Activated naive CD8-positive, alpha-beta T cell treated with anti-CD3 and anti-CD28 coated beads, Interleukin-2, amount 10 ng/mL, durations not matched to agents 7 days and 5 days (primary cell): ENCODE measurements around the gene BNIP2. TPM values are rescaled to one million over a fixed set of nuclear protein-coding genes. Genes with fewer than 3 reads are reported as not detected.
A peak's percentile ranks its signal among the peaks of the same experiment; 100 is the strongest.

ENCODE experiments used
- ATAC-seq: fragments of 150-1000 bp; cut with Tn5 transposase; one replicate; pipeline ENCODE4 v1.10.0; 2021; ENCODE audit warnings: low read depth, moderate library complexity
- POLR2A ChIA-PET: fragments of 350-600 bp; sonication (Branson Sonifier 250); formaldehyde crosslinking; loops from one replicate; lab custom pipeline; 2021; ENCODE audit warnings: antibody characterized with exemption; lab: Charles Lee
- DNase-seq: peaks from one replicate; pipeline ENCODE4 v3.0.0; 2021
- H3K27ac Mint-ChIP-seq: one replicate; pipeline ENCODE4 v1.8.0; 2022; ENCODE audit warnings: mild to moderate bottlenecking, mixed read lengths
- H3K27me3 Mint-ChIP-seq: one replicate; pipeline ENCODE4 v1.8.0; 2022; ENCODE audit warnings: mild to moderate bottlenecking, moderate library complexity, mixed read lengths
- H3K36me3 Mint-ChIP-seq: one replicate; pipeline ENCODE4 v1.8.0; 2021; ENCODE audit warnings: mild to moderate bottlenecking, mixed read lengths
- H3K4me1 Mint-ChIP-seq: one replicate; pipeline ENCODE4 v1.8.0; 2021; ENCODE audit warnings: mixed read lengths
- H3K4me3 Mint-ChIP-seq: one replicate; pipeline ENCODE4 v1.8.0; 2022; ENCODE audit warnings: mild to moderate bottlenecking, moderate library complexity, mixed read lengths
- H3K9me3 Mint-ChIP-seq: one replicate; pipeline ENCODE4 v1.8.0; 2021; ENCODE audit warnings: mixed read lengths
- total RNA-seq, 2 experiments: library from RNA; stranded (reverse); gene quantifications; one replicate each; pipeline ENCODE4 v1.2.3, GENCODE V29; 2021

BNIP2 gene
- total RNA-seq, 2 experiments from 2014 or later, result 79.7 to 80.2 TPM

DNA sequence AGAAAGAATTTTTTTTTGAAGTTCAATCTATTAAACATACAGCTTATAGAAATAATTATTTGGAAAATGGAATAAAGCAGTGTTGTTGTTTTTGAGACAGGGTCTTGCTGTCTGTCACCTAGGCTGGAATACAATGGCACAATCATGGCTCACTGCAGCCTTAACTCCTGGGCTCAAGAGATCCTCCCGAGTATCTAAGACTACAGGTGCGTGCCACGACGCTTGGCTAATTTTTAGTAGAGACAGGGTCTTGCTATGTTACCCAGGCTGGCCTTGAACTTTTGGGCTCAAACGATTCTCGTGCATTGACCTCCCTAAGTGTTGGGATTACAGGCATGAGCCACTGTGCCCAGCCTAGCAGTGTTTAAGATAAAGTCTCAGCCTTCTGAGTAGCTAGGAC, 8.8 kb downstream of the BNIP2 start:
- no peak overlapping the region for H3K27ac Mint-ChIP-seq
- peaks cover 42% of the 10 kb centered on the region for H3K36me3 Mint-ChIP-seq
- H3K4me1 Mint-ChIP-seq, result peaks cover 12% of the 10 kb centered on the region
- no peak for DNase-seq
- POLR2A ChIA-PET, result interaction anchor here (0.6 to 1.8 kb wide), 2 partner anchors 9 to 35 kb away, joined by 5 to 9 read pairs; partner anchors contain the start of gene BNIP2
- no peaks in the 10 kb centered on the region for H3K27me3 Mint-ChIP-seq
- H3K9me3 Mint-ChIP-seq, result no peaks in the 10 kb centered on the region
- ATAC-seq, result no peak
- no peak overlapping the region for H3K4me3 Mint-ChIP-seq

DNA sequence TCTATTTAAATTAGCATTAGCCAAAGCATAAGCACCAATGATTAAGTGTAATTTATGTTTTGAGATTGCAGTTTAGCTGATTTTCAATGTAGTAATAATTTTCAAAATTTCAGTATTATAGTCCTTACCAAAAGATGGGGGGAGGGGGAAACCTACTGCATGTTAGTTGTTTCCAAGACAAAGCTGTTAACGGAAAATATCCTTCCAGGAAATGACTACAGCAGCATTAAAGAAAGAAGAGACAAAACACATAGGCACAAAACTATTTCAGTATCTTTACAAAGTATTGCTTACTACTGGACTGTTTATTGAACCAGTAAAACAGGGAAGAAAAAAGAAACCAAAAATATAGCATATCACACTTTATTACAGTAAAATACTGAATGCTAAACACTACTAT, 10.5 kb downstream of the BNIP2 start:
- DNase-seq (no peak), ATAC-seq (no peak)
- peak overlapping the region; percentile 66 for H3K27ac Mint-ChIP-seq
- H3K9me3 Mint-ChIP-seq, result no peaks in the 10 kb centered on the region
- H3K27me3 Mint-ChIP-seq, result no peaks in the 10 kb centered on the region
- POLR2A ChIA-PET, result interaction anchor here (1.1 to 1.3 kb wide), 2 partner anchors 10 to 21 kb away, joined by 3 read pairs; partner anchors contain the start of gene GTF2A2
- peak overlapping the region; percentile 15 for H3K4me3 Mint-ChIP-seq
- H3K36me3 Mint-ChIP-seq, result peaks cover 35% of the 10 kb centered on the region
- peaks cover 5% of the 10 kb centered on the region for H3K4me1 Mint-ChIP-seq

DNA sequence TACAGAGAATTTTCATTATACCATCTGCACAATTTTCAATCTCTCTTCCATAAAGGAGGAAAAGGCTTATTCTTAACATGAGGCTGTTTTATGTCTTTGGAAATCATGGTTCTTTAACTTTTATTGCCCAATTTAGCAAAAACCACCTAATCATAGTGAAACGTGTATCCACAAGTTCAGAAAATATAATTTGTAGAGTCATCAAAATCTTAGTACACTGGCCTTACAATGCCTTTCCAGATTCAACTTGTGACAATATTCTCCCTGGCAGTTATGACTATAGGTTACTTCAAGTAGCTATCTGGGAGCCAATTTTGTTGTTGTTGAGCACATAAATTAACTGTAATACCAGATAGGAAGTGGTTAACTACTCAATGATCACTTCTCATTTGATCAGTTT, 10.9 kb downstream of the BNIP2 start:
- peaks cover 34% of the 10 kb centered on the region for H3K36me3 Mint-ChIP-seq
- POLR2A ChIA-PET, result interaction anchor here (1.1 to 1.3 kb wide), 2 partner anchors 11 to 21 kb away, joined by 3 read pairs; partner anchors contain the start of gene GTF2A2
- H3K9me3 Mint-ChIP-seq, result no peaks in the 10 kb centered on the region
- DNase-seq (no peak), ATAC-seq (no peak)
- H3K27ac Mint-ChIP-seq, result no peak overlapping the region
- H3K4me3 Mint-ChIP-seq, result no peak overlapping the region
- H3K4me1 Mint-ChIP-seq, result peaks cover 5% of the 10 kb centered on the region
- H3K27me3 Mint-ChIP-seq, result no peaks in the 10 kb centered on the region

DNA sequence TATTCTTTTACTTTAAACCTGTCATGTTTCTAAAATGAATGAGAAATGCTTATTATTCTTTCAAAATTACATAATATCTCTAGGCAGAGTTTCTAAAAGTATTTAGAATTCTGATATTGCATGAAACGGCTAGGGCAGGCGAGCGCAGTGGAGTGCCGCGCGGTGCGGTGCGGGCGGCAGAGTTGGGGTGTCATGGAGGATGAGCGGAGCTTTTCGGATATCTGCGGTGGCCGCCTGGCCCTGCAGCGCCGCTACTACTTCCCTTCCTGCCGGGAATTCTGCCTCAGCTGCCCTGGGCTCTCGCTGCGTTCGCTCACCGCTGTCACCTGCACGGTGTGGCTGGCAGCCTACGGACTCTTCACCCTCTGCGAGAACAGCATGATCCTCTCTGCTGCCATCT, 12.6 kb downstream of the BNIP2 start:
- POLR2A ChIA-PET, result no interaction called here
- ATAC-seq, result no peak
- H3K36me3 Mint-ChIP-seq, result peaks cover 36% of the 10 kb centered on the region

DNA sequence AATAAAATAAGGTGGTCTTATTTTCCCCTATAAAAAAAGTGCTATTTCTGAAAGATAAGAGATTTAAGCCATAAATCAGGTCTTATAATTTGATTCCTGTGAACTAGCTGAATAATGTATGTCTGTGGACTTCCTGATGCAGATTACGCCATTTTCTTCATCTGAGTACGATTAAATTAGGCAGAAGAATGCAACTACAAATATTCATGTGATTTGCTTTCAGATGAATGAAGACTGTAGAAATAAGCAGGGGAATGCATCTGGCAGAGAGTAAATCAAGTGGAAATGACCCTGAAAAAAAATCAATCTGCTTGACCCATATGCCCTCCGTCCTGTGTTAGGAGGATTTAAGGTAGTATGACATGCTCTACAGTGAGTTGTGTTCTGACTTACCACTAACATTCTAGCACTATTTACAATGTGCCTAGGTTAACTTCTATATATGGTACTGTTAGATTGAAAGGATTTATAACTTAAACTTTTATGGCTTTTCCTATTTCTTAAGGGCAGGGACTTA, 14.7 kb downstream of the BNIP2 start:
- no peak overlapping the region for H3K4me3 Mint-ChIP-seq
- no peak for DNase-seq
- peaks cover 40% of the 10 kb centered on the region for H3K36me3 Mint-ChIP-seq
- H3K27ac Mint-ChIP-seq, result no peak overlapping the region
- no peaks in the 10 kb centered on the region for H3K9me3 Mint-ChIP-seq
- ATAC-seq, result no peak
- no peaks in the 10 kb centered on the region for H3K27me3 Mint-ChIP-seq
- POLR2A ChIA-PET, result no interaction called here
- H3K4me1 Mint-ChIP-seq, result peaks cover 11% of the 10 kb centered on the region

More for the DNA sequence above, 12.6 kb downstream of the BNIP2 start:
- H3K4me3 Mint-ChIP-seq, result no peak overlapping the region
- no peak for DNase-seq
- H3K4me1 Mint-ChIP-seq, result peaks cover 12% of the 10 kb centered on the region
- H3K27ac Mint-ChIP-seq, result no peak overlapping the region
- no peaks in the 10 kb centered on the region for H3K27me3 Mint-ChIP-seq
- no peaks in the 10 kb centered on the region for H3K9me3 Mint-ChIP-seq

DNA sequence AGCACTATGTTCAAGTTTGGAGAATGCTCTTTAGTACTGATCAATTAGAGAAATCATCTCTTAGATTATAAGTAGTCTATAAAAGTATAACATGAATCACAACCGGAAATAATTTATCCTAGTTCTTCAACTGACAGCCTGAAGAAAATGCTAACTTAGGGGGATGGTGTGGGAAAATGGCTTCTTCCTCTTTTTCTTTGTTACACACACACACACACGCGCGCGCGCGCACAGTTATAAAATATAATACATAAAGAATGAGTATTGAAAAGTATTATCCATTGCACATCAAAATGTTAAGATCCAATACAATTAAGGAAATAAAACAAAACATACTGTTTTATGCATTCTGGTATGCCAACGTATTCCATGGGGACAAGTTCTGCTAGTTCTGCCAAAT, 20.6 kb downstream of the BNIP2 start:
- no peaks in the 10 kb centered on the region for H3K9me3 Mint-ChIP-seq
- no peak overlapping the region for H3K4me3 Mint-ChIP-seq
- H3K27ac Mint-ChIP-seq, result no peak overlapping the region
- POLR2A ChIA-PET, result no interaction called here
- peaks cover 22% of the 10 kb centered on the region for H3K36me3 Mint-ChIP-seq
- peaks cover 7% of the 10 kb centered on the region for H3K4me1 Mint-ChIP-seq
- H3K27me3 Mint-ChIP-seq, result no peaks in the 10 kb centered on the region
- no peak for DNase-seq
- ATAC-seq, result no peak

DNA sequence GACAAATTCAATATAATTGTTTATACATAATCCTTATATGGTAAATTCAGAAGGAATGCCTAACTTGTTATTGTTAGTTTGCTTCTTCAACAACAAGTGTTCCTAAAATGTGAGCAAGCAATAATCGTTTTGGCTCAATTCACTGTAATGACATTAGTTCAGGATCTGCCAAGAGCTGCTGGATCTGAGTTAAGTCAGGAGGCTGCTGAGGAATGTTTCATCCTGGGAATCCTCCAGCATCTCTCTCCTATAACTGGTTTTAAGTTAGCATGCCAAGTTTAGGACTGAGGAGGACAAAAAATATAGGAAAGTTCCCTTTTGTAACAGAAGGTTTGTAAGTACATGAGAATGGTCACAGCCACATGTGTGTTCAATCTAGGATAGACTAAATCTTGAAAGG, 26.9 kb downstream of the BNIP2 start:
- peaks cover 16% of the 10 kb centered on the region for H3K36me3 Mint-ChIP-seq
- DNase-seq (no peak), ATAC-seq (no peak)
- H3K27me3 Mint-ChIP-seq, result no peaks in the 10 kb centered on the region
- POLR2A ChIA-PET, result no interaction called here
- H3K4me1 Mint-ChIP-seq, result peaks cover 2% of the 10 kb centered on the region
- H3K27ac Mint-ChIP-seq, result peak overlapping the region; percentile 21
- H3K9me3 Mint-ChIP-seq, result no peaks in the 10 kb centered on the region
- H3K4me3 Mint-ChIP-seq, result no peak overlapping the region

DNA sequence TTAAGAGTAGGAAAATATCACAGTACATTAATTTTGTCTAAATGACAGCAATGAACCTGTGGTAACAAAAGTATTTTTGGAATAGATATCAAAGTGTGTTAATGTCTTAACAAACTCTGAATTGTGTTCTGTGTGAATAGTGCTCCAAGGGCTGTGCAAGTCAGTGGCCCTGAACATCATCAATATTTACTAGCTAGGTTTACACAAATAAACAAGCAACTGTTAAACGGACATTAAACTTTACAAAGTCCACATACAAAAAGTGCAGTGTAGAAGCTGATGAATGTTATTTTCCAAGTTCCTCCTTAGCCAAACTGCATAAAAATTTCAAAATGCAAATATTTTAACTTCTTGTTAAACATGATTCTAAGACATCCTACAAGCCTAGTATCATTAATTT, 29.8 kb downstream of the BNIP2 start:
- DNase-seq, result no peak
- peaks cover 2% of the 10 kb centered on the region for H3K4me1 Mint-ChIP-seq
- H3K4me3 Mint-ChIP-seq, result no peak overlapping the region
- H3K9me3 Mint-ChIP-seq, result no peaks in the 10 kb centered on the region
- no peak overlapping the region for H3K27ac Mint-ChIP-seq
- no peak for ATAC-seq
- no peaks in the 10 kb centered on the region for H3K27me3 Mint-ChIP-seq
- POLR2A ChIA-PET, result no interaction called here
- H3K36me3 Mint-ChIP-seq, result peaks cover 12% of the 10 kb centered on the region

DNA sequence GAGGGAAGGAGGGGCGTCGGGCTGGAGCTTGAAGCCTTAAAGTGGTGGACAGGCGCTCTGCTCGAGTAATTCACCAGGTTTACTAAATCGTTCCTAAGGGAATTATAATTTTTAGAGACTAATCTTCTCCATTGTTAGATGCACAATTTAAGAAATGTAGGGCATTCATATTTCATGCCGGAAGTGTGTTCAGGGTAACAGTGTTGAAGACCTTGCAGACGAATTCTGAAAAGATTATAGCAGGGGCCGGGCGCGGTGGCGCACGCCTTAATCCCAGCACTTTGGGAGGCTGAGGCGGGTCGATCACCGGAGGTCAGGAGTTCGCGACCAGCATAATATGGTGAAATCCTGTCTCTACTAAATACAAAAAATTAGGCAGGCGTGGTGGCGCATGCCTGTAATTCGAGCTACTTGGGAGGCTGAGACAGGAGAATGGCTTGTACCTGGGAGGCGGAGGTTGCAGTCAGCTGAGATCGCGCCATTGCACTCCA, 31.4 kb downstream of the BNIP2 start:
- Mint-ChIP-seq H3K36me3 (peaks cover 12% of the 10 kb centered on the region), H3K4me3 (no peak overlapping the region), H3K27ac (peak overlapping the region; percentile 90), H3K4me1 (peaks cover 6% of the 10 kb centered on the region), H3K9me3 (peaks cover 2% of the 10 kb centered on the region), H3K27me3 (no peaks in the 10 kb centered on the region)
- POLR2A ChIA-PET, result interaction anchor here (0.6 to 2.5 kb wide), 6 partner anchors 12 to 887 kb away, joined by 3 to 30 read pairs (median 3); partner anchors contain the start of genes BNIP2 and MINDY2
- ATAC-seq (peak; percentile 28), DNase-seq (peak; percentile 49)

DNA sequence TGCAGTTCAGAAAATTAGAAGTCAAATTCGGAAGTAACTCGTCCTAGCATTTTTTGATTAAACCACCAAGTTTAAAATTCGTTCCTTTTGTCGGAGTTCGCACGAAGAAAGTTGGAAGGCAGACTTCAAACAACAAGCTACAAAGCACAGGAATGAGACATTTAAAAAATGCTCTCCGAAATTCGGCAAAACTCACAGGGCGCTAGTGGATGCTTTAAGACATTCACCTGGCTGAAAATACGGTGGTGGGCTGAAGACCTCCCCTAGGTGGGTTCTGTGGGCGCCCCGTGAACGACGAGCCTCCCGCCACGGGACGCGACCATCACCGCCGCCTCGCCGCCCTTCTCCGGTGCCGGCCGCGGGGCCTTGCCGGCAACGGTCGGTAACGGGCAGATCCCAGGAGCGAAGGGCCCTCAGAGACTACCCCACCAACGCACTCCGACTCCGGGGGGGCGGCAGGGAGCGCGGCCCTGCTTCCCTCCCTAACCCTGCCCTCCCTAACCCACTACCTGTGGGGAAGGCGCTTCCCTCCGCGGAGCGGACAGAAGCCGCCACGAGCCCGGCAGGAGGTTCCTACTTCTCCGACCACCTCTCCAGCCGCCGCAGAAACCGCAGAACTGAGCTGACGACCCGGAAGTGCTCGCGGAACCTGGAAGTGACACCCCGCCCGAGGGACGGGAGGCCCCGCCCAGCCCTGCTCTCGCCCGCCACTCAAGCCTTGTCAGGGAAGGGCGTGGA, 32.1 kb downstream of the BNIP2 start, which contains the start of gene GTF2A2:
Gene GTF2A2, minus strand, starts transcription at position 619 of the 738 bp plus-strand sequence. CDS start 5,238 bp downstream, outside the sequence.
- Mint-ChIP-seq H3K27me3 (no peaks in the 10 kb centered on the region), H3K4me1 (peaks cover 8% of the 10 kb centered on the region), H3K27ac (peak within 1 kb of the TSS; percentile 90), H3K36me3 (peaks cover 12% of the 10 kb centered on the region), H3K4me3 (no peak within 1 kb of the TSS), H3K9me3 (peaks cover 5% of the 10 kb centered on the region)
- ATAC-seq (peak; percentile 100), DNase-seq (peak; percentile 98)
- POLR2A ChIA-PET, result interaction anchor here (0.6 to 2.5 kb wide), 6 partner anchors 13 to 886 kb away, joined by 3 to 30 read pairs (median 3); partner anchors contain the start of genes BNIP2 and MINDY2

DNA sequence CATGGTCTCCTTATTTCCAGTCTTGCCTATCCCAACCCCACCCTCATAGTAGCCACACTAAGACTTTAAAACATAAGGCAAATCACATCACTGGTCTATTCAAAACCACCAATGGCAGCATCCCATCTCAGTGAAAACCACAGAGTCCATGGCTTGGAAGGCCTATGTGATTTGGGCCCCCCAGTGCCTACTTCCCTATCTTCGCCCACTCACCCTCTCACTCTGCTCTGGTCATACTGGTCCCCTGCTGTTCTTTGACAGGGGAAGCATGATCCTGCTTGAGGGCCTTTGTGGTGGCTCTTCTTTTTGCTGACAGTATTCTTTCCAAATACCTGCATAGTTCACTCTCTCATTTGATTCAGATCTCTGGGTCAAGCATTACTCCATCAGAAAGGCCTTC, 35.1 kb downstream of the BNIP2 start:
- ATAC-seq (no peak), DNase-seq (no peak)
- Mint-ChIP-seq H3K4me1 (peaks cover 10% of the 10 kb centered on the region), H3K9me3 (peaks cover 6% of the 10 kb centered on the region), H3K4me3 (no peak overlapping the region), H3K27ac (no peak overlapping the region), H3K27me3 (no peaks in the 10 kb centered on the region), H3K36me3 (peaks cover 16% of the 10 kb centered on the region)
- POLR2A ChIA-PET, result interaction anchor here (0.5 to 2.8 kb wide), 2 partner anchors 35 to 885 kb away, joined by 5 to 9 read pairs; partner anchors contain the start of gene BNIP2

DNA sequence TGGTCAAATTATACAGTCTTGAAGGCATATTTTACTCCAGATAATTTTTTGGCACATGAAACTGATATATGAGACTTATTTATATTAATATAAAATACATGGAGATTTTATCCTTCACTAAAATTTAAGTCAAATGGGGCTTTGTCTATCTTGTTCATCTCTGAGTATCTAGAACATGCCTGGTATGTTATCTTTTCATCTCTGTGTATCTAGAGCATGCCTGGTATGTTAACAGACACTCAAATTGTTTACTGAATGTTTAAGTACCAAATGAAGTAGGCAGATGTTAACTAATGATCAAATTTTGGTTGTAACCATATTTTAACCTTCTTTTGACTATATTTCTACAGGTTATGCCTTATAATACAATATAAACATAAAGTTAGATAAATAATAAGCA, 39.5 kb downstream of the BNIP2 start:
- Mint-ChIP-seq H3K4me3 (no peak overlapping the region), H3K36me3 (peaks cover 27% of the 10 kb centered on the region), H3K27ac (no peak overlapping the region), H3K9me3 (peaks cover 6% of the 10 kb centered on the region), H3K4me1 (peaks cover 10% of the 10 kb centered on the region), H3K27me3 (no peaks in the 10 kb centered on the region)
- POLR2A ChIA-PET, result no interaction called here
- DNase-seq, result no peak
- ATAC-seq, result no peak

DNA sequence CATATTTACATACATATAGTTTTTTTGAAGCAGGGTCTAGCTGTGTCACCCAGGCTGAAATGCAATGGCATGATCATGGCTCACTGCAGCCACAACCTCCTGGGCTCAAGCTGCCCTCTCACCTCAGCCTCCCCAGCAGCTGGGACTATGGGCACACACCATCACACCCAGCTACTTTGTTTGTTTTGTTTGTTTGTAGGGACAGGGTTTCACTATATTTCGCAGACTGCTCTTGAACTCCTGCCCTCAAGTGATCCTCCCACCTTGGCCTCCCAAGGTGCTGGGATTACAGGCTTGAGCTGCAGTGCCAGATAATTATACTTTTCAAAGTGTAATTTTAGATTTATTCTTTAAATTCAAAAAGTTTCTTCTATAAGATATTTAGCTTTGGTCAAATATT, 42.0 kb downstream of the BNIP2 start:
- ATAC-seq (no peak), DNase-seq (no peak)
- Mint-ChIP-seq H3K36me3 (peaks cover 31% of the 10 kb centered on the region), H3K27ac (no peak overlapping the region), H3K4me1 (peaks cover 5% of the 10 kb centered on the region), H3K27me3 (no peaks in the 10 kb centered on the region), H3K9me3 (peaks cover 1% of the 10 kb centered on the region), H3K4me3 (no peak overlapping the region)
- POLR2A ChIA-PET, result no interaction called here
